Measurements from ENCODE around the gene KBTBD13.

- TF ChIP-seq POLR2A (IDR thresholded peaks at IDR 0.05; ENCODE audit: low read length) (no peak), GATA1 (IDR thresholded peaks at IDR 0.05; ENCODE audit: low read depth, low read length) (no peak)
Observed at GRCh38 chr15:65067645-65068402, 8.7 kb upstream of the KBTBD13 start, which contains the start of gene RASL12.
